Cerebellar cortex (tissue), 1 donor: ENCODE data around the gene FADS3.
A peak's percentile ranks its signal among the peaks of the same experiment; 100 is the strongest.

Experiments used
- DNase-seq: peaks from one replicate; pipeline ENCODE4 v3.0.0-alpha.2; 2015; ENCODE audit warnings: low spot score

The FADS3 gene

GRCh38 chr11:61855939-61856680 is 35.2 kb downstream of the FADS3 start:
- peak; percentile 27 for DNase-seq

GRCh38 chr11:61854966-61855714 is 36.2 kb downstream of the FADS3 start:
- DNase-seq, result no peak

GRCh38 chr11:61854206-61854895 is 37.0 kb downstream of the FADS3 start:
- no peak for DNase-seq

GRCh38 chr11:61853698-61854169 is 37.6 kb downstream of the FADS3 start:
- no peak for DNase-seq

- DNase-seq, result no peak
Observed at GRCh38 chr11:61851900-61852295, 39.4 kb downstream of the FADS3 start.

- DNase-seq, result no peak
Observed at GRCh38 chr11:61851113-61851899, 40.0 kb downstream of the FADS3 start.

- no peak for DNase-seq
Observed at GRCh38 chr11:61850687-61851086, 40.7 kb downstream of the FADS3 start.

GRCh38 chr11:61848631-61849030 is 42.7 kb downstream of the FADS3 start:
- no peak for DNase-seq

GRCh38 chr11:61847914-61848581 is 43.3 kb downstream of the FADS3 start:
- DNase-seq, result no peak

- DNase-seq, result no peak
Observed at GRCh38 chr11:61846362-61847020, 44.9 kb downstream of the FADS3 start.

GRCh38 chr11:61844909-61845565 is 46.3 kb downstream of the FADS3 start:
- no peak for DNase-seq

- DNase-seq, result no peak
Observed at GRCh38 chr11:61842528-61842820, 48.9 kb downstream of the FADS3 start.

- peak; percentile 53 for DNase-seq
Observed at GRCh38 chr11:61841636-61842527, 49.5 kb downstream of the FADS3 start.

GRCh38 chr11:61840371-61840770 is 51.0 kb downstream of the FADS3 start:
- no peak for DNase-seq

GRCh38 chr11:61839742-61840141 is 51.6 kb downstream of the FADS3 start:
- no peak for DNase-seq

GRCh38 chr11:61838921-61839320 is 52.4 kb downstream of the FADS3 start:
- DNase-seq, result no peak

GRCh38 chr11:61838501-61838900 is 52.8 kb downstream of the FADS3 start:
- no peak for DNase-seq

GRCh38 chr11:61837411-61838005 is 53.8 kb downstream of the FADS3 start:
- DNase-seq, result no peak

GRCh38 chr11:61836193-61836592 is 55.2 kb downstream of the FADS3 start:
- no peak for DNase-seq
